Naive B cell (primary cell): Measurements from ENCODE around the gene TGM4. TPM values are rescaled to one million over a fixed set of nuclear protein-coding genes. Genes with fewer than 3 reads are reported as not detected.
"Not testable (repeated sequence)": the region's sequence is repeated elsewhere in the genome, so short reads cannot be mapped to it uniquely, and the experiment has no call there.

Experiments
- ATAC-seq, 2 donors: fragments of 150-1000 bp; cut with Tn5 transposase; 2 replicates each; pipeline ENCODE4 v1.10.0; 2021; ENCODE audit warnings: low read depth in 2 of 2, mild to moderate bottlenecking in 2 of 2, moderate library complexity in 2 of 2
- DNase-seq: peaks from one replicate; pipeline ENCODE4 v3.0.0; 2022
- H3K27ac Mint-ChIP-seq, 6 donors: one replicate each; pipeline ENCODE4 v1.8.0; 2020 to 2022; ENCODE audit warnings: mild to moderate bottlenecking in 6 of 6, mixed read lengths in 6 of 6, moderate library complexity in 5 of 6, inconsistent platforms in 2 of 6
- H3K27me3 Mint-ChIP-seq, 3 donors: one replicate each; pipeline ENCODE4 v1.8.0; 2021 to 2022; ENCODE audit warnings: mixed read lengths in 3 of 3, mild to moderate bottlenecking in 1 of 3
- H3K36me3 Mint-ChIP-seq, 2 donors: one replicate each; pipeline ENCODE4 v1.8.0; 2020 to 2022; ENCODE audit warnings: mixed read lengths in 2 of 2, inconsistent platforms in 1 of 2, mild to moderate bottlenecking in 1 of 2
- H3K4me1 Mint-ChIP-seq, 3 donors: one replicate each; pipeline ENCODE4 v1.8.0; 2020 to 2022; ENCODE audit warnings: mixed read lengths in 3 of 3, inconsistent platforms in 1 of 3, mild to moderate bottlenecking in 1 of 3, moderate library complexity in 1 of 3
- H3K4me3 Mint-ChIP-seq, 8 donors: one replicate each; pipeline ENCODE4 v1.8.0; 2020 to 2022; ENCODE audit warnings: mild to moderate bottlenecking in 8 of 8, mixed read lengths in 8 of 8, moderate library complexity in 8 of 8, inconsistent platforms in 2 of 8
- H3K9me3 Mint-ChIP-seq, 7 donors: one replicate each; pipeline ENCODE4 v1.8.0; 2020 to 2022; ENCODE audit warnings: mixed read lengths in 7 of 7, mild to moderate bottlenecking in 5 of 7, inconsistent platforms in 2 of 7, moderate library complexity in 1 of 7
- polyA plus RNA-seq, 6 donors: library from polyadenylated mRNA; unstranded; fragments of 300-500 nt; fragmentation: Illumina TruSeq; gene quantifications; one replicate each; pipeline ENCODE4 v1.2.3, GENCODE V29; 2021; ENCODE audit warnings: low read depth in 6 of 6

The TGM4 gene
- polyA plus RNA-seq, result under 1 TPM in 3 of 6 donors, not detected in 3; 0.09 to 0.23 (median 0.22) TPM

DNA sequence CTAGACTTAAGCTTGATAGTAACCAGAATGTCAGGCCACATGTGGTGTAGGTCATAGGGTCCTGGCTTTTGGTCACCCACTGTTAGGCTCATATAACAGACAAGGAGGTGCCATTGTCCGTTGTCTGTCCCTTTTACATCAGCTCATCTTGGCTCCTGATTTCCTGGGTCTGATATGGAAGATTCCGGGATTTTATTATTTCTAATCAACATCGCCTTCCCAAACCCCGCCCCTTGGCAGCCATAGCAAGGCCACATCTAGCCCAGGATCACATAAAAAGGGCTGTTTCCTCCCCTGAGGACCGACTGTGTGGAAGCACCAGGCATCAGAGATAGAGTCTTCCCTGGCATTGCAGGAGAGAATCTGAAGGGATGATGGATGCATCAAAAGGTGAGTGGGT lies at the start of gene TGM4:
Gene TGM4, plus strand, starts transcription at position 301 of the 400 bp plus-strand sequence. Its CDS starts 71 bp downstream, at position 372.
- ATAC-seq (no peak), DNase-seq (no peak)
- no peak within 1 kb of the TSS for H3K4me3 Mint-ChIP-seq
- no peaks in the 10 kb centered on the region for H3K36me3 Mint-ChIP-seq
- no peaks in the 10 kb centered on the region for H3K9me3 Mint-ChIP-seq
- no peaks in the 10 kb centered on the region for H3K4me1 Mint-ChIP-seq
- no peaks in the 10 kb centered on the region for H3K27me3 Mint-ChIP-seq
- H3K27ac Mint-ChIP-seq, result peak within 1 kb of the TSS in 2 of 6 donors; percentile 37 to 58

DNA sequence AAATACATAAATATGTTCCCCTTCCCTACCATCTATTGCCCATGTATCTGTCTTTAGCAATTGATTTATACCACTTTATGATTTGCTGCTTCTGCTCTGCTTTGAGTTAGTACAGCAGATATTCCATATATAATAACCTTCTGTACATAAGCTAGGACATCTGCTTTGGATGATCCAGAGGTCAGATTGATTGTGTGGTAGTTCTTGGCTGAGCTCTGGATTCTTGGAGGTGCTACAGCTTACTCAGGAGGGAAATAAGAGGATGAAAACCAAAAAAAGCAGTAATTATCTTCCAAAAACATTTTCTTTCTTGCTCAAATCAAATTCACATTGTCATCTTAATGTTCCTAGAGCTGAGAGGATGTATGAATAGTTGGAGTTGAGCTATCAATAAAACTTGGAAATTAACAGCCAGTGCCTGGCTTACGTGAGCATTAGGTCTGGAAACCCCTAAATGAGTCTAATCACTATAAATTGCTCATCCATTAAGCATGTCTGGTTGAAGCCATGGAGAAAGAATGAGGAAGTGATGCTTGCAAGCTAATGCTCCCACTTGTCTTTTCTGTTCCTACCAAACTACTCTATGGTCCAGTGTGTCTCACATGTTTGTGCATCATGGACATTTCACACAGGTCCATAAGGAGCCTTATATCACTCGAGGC lies 49.0 kb upstream of the TGM4 start:
- Mint-ChIP-seq H3K36me3 (no peaks in the 10 kb centered on the region), H3K9me3 (peaks cover 0 to 8% (median 3%) of the 10 kb centered on the region in 7 donors), H3K27ac (peak overlapping the region in 1 of 6 donors; percentile 61), H3K27me3 (no peaks in the 10 kb centered on the region), H3K4me3 (no peak overlapping the region), H3K4me1 (peaks cover 0 to 20% (median 0%) of the 10 kb centered on the region in 3 donors)
- DNase-seq (no peak), ATAC-seq (no peak)

DNA sequence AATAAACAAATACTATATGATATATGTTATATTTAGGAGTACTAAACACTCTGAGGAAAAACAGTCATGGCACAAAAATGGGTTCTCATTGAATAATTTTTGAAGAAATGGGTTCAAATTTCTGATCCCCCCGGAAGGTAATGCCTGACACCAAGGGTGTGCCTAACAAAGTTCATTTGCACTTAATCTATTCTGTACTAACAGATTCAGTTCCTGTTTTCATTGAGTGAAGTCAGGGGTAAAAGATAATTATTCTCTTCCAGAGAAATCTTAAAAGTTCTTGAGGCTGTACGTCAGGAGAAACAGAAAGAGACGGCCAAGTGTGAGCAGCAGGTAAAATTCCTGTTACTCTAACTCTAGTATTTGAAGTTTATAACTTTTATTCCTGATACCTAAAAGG lies 47.2 kb upstream of the TGM4 start:
- no peaks in the 10 kb centered on the region for H3K36me3 Mint-ChIP-seq
- H3K4me3 Mint-ChIP-seq, result no peak overlapping the region
- H3K27me3 Mint-ChIP-seq, result no peaks in the 10 kb centered on the region
- DNase-seq, result no peak
- no peak overlapping the region for H3K27ac Mint-ChIP-seq
- ATAC-seq, result peak; percentile 18 to 20
- H3K9me3 Mint-ChIP-seq, result peaks cover 0 to 4% (median 3%) of the 10 kb centered on the region in 7 donors
- H3K4me1 Mint-ChIP-seq, result peaks cover 0 to 20% (median 0%) of the 10 kb centered on the region in 3 donors

DNA sequence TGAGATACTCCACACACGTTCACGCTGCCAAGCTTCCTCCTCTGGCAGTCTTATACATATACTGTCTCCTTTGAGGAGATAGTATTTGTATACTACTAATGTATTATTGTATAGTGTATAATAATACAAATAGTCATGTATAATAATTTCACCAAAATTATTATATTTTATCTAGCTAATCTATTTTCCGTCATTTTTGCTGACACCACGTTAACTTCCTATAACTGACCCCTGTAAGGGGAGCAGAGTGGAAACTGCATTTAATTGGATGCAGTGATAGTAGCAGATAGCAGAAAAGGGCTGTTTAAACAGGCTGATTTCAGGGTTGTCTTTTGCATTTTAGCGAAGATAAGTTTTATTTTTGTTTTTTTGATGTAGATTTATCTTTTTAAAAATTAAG lies 43.2 kb upstream of the TGM4 start:
- H3K27me3 Mint-ChIP-seq, result no peaks in the 10 kb centered on the region
- peaks cover 4 to 7% (median 5%) of the 10 kb centered on the region in 7 donors for H3K9me3 Mint-ChIP-seq
- H3K4me1 Mint-ChIP-seq, result peaks cover 0 to 14% (median 0%) of the 10 kb centered on the region in 3 donors
- ATAC-seq (no peak), DNase-seq (no peak)
- H3K27ac Mint-ChIP-seq, result no peak overlapping the region
- peaks cover 0 to 8% of the 10 kb centered on the region in 2 donors for H3K36me3 Mint-ChIP-seq
- H3K4me3 Mint-ChIP-seq, result no peak overlapping the region

DNA sequence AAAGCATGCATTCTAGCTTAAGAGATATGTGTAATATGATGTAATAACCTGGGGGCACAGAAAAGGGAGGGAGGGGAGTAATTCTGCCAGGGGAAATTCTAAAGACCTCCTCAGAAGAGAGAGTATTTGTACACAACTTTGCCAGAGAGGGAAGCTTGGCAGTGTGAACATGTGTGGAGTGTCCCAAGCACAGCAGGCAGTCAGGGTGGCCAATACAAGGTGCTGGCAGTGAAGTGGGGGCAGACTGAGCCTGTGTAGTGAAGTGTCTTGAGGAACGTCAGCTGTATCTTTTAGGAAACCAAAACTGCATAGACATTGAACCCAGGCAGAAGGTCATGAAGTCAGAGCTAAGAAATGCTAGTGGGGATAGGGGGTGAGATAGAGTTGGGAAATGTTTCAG lies 42.4 kb upstream of the TGM4 start:
- H3K36me3 Mint-ChIP-seq, result peaks cover 6 to 16% of the 10 kb centered on the region in 2 donors
- H3K9me3 Mint-ChIP-seq, result peaks cover 6 to 15% (median 12%) of the 10 kb centered on the region in 7 donors

DNA sequence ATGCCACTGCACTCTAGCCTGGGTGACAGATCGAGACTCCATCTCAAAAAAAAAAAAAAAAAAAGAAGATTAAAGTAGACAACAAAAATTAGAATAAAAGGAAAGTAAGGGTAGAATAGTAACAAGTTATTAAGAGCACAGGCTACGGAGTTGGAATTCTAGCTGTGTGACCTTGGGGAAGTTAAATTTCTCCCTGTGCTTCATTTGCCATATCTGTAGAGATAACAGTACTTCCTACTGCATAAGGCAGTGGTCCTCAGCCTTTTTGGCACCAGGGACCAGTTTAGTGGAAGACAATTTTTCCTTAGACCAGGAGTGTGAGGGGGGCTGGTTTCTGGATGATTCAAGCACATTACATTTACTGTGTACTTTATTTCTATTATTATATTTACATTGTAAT lies 41.4 kb upstream of the TGM4 start:
- Mint-ChIP-seq H3K27ac (peak overlapping the region in 2 of 6 donors; percentile 66 to 69), H3K27me3 (no peaks in the 10 kb centered on the region), H3K4me3 (no peak overlapping the region), H3K9me3 (peaks cover 6 to 23% (median 14%) of the 10 kb centered on the region in 7 donors), H3K36me3 (peaks cover 6 to 18% of the 10 kb centered on the region in 2 donors), H3K4me1 (no peaks in the 10 kb centered on the region)
- ATAC-seq, result no peak
- no peak for DNase-seq

More for the DNA sequence above, 42.4 kb upstream of the TGM4 start:
- no peak overlapping the region for H3K4me3 Mint-ChIP-seq
- no peak for DNase-seq
- peak overlapping the region in 1 of 6 donors; percentile 87 for H3K27ac Mint-ChIP-seq
- no peak for ATAC-seq
- H3K4me1 Mint-ChIP-seq, result peaks cover 0 to 9% (median 0%) of the 10 kb centered on the region in 3 donors
- no peaks in the 10 kb centered on the region for H3K27me3 Mint-ChIP-seq

DNA sequence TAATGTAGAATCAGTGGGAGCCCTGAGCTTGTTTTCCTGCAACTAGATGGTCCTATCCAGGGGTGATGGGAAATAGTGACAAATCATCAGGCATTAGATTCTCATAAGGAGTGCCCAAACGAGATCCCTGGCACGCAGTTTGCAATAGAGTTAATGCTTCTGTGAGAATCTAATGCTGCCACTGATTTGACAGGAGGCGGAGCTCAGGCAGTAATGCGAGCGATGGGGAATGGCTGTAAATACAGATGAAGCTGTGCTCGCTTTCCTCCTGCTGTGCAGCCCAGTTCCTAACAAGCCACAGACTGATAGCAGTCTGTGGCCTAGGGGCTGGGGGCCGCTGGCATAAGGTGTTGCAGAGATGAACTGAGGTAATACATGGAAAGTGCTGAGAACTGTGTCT lies 41.0 kb upstream of the TGM4 start:
- Mint-ChIP-seq H3K36me3 (peaks cover 6 to 18% of the 10 kb centered on the region in 2 donors), H3K27me3 (no peaks in the 10 kb centered on the region), H3K27ac (no peak overlapping the region), H3K4me3 (no peak overlapping the region), H3K4me1 (no peaks in the 10 kb centered on the region), H3K9me3 (peaks cover 6 to 23% (median 14%) of the 10 kb centered on the region in 7 donors)
- ATAC-seq (no peak), DNase-seq (no peak)

DNA sequence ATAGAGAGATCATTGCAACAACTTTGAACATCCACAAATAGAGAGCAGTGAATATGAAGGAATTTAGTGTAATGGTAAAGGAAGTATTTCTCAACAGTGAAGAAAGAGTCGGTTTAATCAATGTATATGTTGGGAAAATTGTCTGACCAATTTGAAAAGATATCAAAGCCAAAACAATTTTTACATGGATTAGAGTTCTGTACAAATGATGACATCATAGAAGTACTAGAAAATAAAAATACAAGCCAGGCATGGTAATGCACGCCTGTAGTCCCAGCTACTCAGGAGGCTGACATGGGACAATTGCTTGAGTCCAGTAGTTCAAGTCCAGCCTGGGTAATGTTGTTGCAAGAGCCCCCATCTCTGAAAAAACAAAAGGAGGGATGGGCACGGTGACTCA lies 38.7 kb upstream of the TGM4 start:
- H3K27me3 Mint-ChIP-seq, result no peaks in the 10 kb centered on the region
- DNase-seq (no peak), ATAC-seq (no peak)
- H3K36me3 Mint-ChIP-seq, result peaks cover 10 to 18% of the 10 kb centered on the region in 2 donors
- no peak overlapping the region for H3K4me3 Mint-ChIP-seq
- H3K27ac Mint-ChIP-seq, result no peak overlapping the region
- no peaks in the 10 kb centered on the region for H3K4me1 Mint-ChIP-seq
- H3K9me3 Mint-ChIP-seq, result peaks cover 8 to 23% (median 14%) of the 10 kb centered on the region in 7 donors

DNA sequence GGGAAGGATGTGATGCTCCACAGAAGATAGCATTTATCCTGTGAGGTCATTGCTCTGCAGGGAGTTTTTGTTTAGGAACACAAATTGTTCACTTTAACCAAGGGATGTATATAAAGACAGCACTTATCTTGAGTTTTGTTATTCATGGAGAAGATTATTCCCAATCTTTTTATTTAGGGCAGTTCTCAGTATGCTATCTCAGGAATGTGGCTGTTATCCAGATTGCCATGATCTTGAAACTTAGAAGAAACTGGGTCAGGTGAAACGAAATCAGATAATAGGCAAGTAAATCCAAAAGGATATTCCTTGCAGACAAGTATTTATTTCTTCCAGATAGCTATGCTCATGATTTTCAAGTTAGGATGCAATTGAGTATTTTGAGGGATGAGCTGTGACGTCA lies 32.0 kb upstream of the TGM4 start:
- ATAC-seq (no peak), DNase-seq (no peak)
- H3K36me3 Mint-ChIP-seq, result peaks cover 0 to 12% of the 10 kb centered on the region in 2 donors
- H3K27ac Mint-ChIP-seq, result peak overlapping the region in 1 of 6 donors; percentile 9
- H3K4me1 Mint-ChIP-seq, result no peaks in the 10 kb centered on the region
- no peaks in the 10 kb centered on the region for H3K27me3 Mint-ChIP-seq
- no peak overlapping the region for H3K4me3 Mint-ChIP-seq
- H3K9me3 Mint-ChIP-seq, result peaks cover 0 to 5% (median 2%) of the 10 kb centered on the region in 7 donors

DNA sequence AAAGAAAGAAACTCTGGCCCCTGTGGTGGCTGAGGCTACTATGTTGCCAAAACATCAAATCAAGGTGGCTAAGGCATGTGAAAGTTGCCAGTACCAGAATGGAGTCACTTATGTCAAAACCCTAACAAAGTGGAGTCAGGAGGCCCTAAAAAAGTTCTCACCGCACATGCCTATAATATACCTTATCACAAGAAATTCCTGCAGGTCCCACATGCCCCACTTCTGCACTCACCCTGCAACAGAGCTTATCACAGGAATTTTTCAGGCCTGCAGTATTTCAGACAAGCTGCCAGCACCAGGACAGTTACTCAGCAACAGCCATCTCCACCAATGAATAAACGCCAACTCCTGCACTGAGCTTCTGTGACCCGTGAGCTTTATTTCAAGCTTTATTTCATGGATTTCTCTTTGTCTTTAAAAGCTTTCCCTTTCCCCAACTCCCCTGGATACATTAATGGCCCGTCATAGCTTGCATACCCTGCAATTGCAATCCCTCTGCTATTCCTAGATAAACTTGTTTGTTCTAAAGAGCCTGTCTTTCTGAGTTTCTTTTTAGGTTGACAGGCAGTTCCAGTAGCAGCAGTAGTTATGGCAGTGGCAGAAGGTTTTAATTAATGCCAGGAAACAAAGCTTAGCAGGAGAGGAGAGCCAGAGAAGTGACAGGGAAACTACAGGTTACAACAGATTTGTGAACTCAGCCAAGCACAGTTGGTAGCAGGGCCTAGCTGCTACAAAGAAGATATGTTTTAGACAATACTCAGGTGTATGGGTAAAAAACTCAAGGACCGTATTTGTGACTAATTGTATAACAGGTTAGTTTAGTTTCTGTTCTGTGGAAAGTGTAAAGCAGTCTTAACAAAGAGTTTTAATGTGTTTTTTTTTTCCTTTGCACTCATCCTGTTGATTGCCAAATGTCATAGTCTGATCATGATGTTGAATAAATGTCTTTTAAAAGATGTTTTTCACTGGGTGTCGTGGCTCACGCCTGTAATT lies 28.6 kb upstream of the TGM4 start:
- Mint-ChIP-seq H3K36me3 (peaks cover 0 to 7% of the 10 kb centered on the region in 2 donors), H3K4me1 (no peaks in the 10 kb centered on the region), H3K9me3 (no peaks in the 10 kb centered on the region), H3K4me3 (no peak overlapping the region), H3K27me3 (no peaks in the 10 kb centered on the region), H3K27ac (peak overlapping the region in 1 of 6 donors; percentile 6)
- DNase-seq (no peak), ATAC-seq (no peak)

DNA sequence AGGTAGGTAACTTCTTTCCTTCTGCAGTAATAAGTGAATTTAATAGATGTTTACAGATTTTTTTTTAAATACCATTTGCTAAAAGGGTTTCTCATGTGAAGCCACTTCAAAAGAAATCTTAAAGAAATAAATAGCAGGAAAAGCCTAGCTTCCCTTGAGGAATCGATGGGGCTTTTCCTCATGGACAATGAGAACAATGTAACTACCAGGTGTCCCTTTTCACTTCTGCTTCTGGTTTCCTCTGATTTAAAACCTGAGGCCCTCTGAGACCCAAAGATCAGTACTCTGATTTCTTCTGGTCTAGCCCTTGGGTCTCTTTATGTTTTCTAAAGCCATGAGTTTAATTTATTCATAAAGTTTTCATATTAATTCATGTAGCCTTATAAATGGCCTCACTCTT lies 25.8 kb upstream of the TGM4 start:
- no peak overlapping the region for H3K27ac Mint-ChIP-seq
- DNase-seq, result no peak
- H3K4me3 Mint-ChIP-seq, result no peak overlapping the region
- no peaks in the 10 kb centered on the region for H3K27me3 Mint-ChIP-seq
- H3K36me3 Mint-ChIP-seq, result no peaks in the 10 kb centered on the region
- no peaks in the 10 kb centered on the region for H3K4me1 Mint-ChIP-seq
- peaks cover 0 to 1% (median 0%) of the 10 kb centered on the region in 7 donors for H3K9me3 Mint-ChIP-seq
- ATAC-seq, result no peak

DNA sequence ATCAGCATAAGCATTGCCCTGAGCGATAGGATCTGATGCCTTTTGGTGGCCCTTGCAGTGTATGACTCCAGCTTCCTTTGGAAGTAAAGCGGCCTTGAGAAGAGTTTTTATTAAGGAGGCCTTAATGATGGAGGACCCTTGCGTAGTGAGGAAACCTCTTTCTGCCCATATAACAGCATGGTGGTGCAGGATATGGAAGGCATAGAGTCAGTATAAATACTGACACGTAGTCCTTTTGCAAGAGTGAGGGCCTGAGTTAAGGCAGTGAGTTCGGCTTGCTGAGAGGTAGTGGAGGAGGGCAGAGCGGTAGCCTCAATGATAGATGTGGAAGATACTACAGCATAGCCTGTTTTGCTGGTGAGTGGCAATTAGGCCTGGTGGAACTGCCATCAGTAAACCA lies 17.7 kb upstream of the TGM4 start:
- not testable (repeated sequence) for H3K4me1 Mint-ChIP-seq, H3K36me3 Mint-ChIP-seq, ATAC-seq, DNase-seq, H3K27me3 Mint-ChIP-seq, H3K9me3 Mint-ChIP-seq, H3K27ac Mint-ChIP-seq, H3K4me3 Mint-ChIP-seq

DNA sequence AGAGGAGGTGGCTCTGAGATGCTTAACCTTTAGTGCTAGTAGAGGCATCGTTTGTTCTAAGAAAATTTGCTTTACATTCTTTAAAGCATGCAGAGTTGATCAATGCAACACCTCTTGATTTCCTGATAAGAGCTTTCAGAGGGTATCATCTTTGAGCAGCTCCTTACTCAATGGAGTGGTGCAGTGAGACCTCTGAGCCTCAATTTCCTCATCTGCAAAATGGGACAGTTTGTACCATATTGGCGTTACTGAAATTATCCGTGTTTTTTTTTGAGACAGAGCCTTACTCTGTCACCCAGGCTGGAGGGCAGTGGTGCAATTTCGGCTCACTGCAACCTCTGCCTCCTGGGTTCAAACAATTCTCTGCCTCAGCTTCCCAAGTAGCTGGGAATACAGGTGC lies 14.3 kb upstream of the TGM4 start:
- ATAC-seq (no peak), DNase-seq (no peak)
- H3K4me1 Mint-ChIP-seq, result peaks cover 13 to 32% (median 18%) of the 10 kb centered on the region in 3 donors
- peak overlapping the region in 2 of 6 donors; percentile 7 to 86 for H3K27ac Mint-ChIP-seq
- no peaks in the 10 kb centered on the region for H3K27me3 Mint-ChIP-seq
- no peaks in the 10 kb centered on the region for H3K36me3 Mint-ChIP-seq
- H3K9me3 Mint-ChIP-seq, result no peaks in the 10 kb centered on the region
- H3K4me3 Mint-ChIP-seq, result peak overlapping the region in 3 of 8 donors; percentile 4 to 90 (median 44)
